Stomach (tissue), 4 donors: ENCODE data around the gene SF3B4.

ENCODE experiments used
- CTCF ChIP-seq, 7 experiments: fragments of 450-650 bp in 4 of 7; fragments of 200-600 bp in 3 of 7; sonication (generic) in 3 of 7; IDR thresholded peaks; one replicate each; pipeline ENCODE4 v1.5.1; 2016 to 2019; ENCODE audit warnings: antibody characterized with exemption in 7 of 7, control low read depth in 2 of 7, mild to moderate bottlenecking in 1 of 7
- POLR2AphosphoS5 ChIP-seq, 3 donors: sonication (generic); formaldehyde crosslinking; IDR thresholded peaks; one replicate each; pipeline ENCODE4 v1.6.1; 2016; ENCODE audit warnings: antibody characterized with exemption in 3 of 3

- no peak for TF ChIP-seq POLR2AphosphoS5 (IDR thresholded peaks at IDR 0.05)
- no peak for TF ChIP-seq CTCF (IDR thresholded peaks at IDR 0.05)
These were observed 38.7 kb downstream of the SF3B4 start for GRCh38 chr1:149888999-149889289.
